Mucosa of stomach (tissue), 1 donor: ENCODE measurements around the gene LASP1NB.

Source experiments
- H3K27me3 ChIP-seq: one replicate; pipeline ENCODE4 v1.7.0; 2013; ENCODE audit warnings: mild to moderate bottlenecking, low read length; ENCODE audit not compliant: control insufficient read depth, insufficient read depth
- H3K36me3 ChIP-seq: one replicate; pipeline ENCODE4 v1.7.0; 2013; ENCODE audit warnings: low read length; ENCODE audit not compliant: control insufficient read depth, insufficient read depth
- H3K4me1 ChIP-seq: one replicate; pipeline ENCODE4 v1.7.0; 2013; ENCODE audit warnings: mild to moderate bottlenecking, low read length; ENCODE audit not compliant: control insufficient read depth, insufficient read depth
- H3K4me3 ChIP-seq: one replicate; pipeline ENCODE4 v1.7.0; 2013; ENCODE audit warnings: low read length
- H3K9ac ChIP-seq: one replicate; pipeline ENCODE4 v1.7.0; 2013; ENCODE audit warnings: mild to moderate bottlenecking, low read length, moderate library complexity
- H3K9me3 ChIP-seq: one replicate; pipeline ENCODE4 v1.7.0; 2013; ENCODE audit warnings: mild to moderate bottlenecking, low read length, moderate library complexity; ENCODE audit not compliant: control insufficient read depth
- donor health status: Pancreatic carcinoma.

LASP1NB gene

DNA sequence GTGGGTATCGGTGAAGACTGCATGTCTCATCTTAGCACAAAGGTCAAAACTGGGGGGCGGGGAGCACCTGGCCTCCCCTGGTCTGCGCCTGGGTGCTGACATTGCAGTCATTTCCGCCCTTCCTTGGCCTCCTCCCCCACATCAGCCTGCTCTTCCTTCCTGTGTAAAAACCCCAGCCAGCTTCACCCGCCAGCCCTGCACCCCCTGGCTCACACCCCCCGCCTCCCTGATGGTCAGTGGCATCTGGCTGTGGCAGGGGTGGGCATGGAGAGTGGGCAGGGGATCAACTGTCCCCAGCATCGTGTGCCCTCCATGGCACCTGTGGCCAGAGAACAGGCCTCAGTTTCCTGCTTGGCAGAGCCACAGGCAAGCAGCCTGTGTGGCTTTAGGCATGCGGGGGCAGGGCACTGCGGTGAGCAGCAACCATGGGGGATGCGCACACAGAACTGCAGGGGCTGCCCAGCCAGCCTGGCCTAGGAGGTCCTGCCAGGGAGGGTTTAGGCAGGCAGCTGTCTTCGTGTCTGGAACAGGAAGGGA is 26.5 kb upstream of the LASP1NB start:
- Histone ChIP-seq H3K9me3 (no peaks in the 10 kb centered on the region), H3K9ac (no peak overlapping the region), H3K4me3 (no peak overlapping the region), H3K27me3 (no peaks in the 10 kb centered on the region), H3K4me1 (peaks cover 44% of the 10 kb centered on the region), H3K36me3 (peaks cover 36% of the 10 kb centered on the region)

DNA sequence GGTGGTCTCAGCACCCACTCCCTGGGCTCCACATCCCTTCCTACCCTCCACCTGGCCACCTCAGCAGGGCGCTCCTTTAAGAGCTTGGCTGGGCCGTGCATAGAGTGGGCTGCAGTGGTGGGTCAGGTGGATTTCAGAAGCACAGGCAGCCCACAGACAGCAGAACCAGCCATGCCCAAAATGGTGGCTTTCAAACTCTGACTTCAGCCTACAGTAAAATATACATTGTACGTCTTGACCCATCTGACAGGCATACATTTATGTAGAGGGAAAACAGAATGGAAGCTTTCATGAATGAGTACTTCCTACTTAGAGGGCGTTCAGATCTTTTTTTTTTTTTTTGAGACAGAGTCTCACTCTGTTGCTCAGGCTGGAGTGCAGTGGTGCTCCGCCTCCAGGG is 26.0 kb upstream of the LASP1NB start:
- H3K9ac ChIP-seq: no peak overlapping the region
- no peaks in the 10 kb centered on the region for H3K9me3 ChIP-seq
- no peak overlapping the region for H3K4me3 ChIP-seq
- H3K27me3 ChIP-seq: no peaks in the 10 kb centered on the region
- peaks cover 32% of the 10 kb centered on the region for H3K36me3 ChIP-seq
- peaks cover 44% of the 10 kb centered on the region for H3K4me1 ChIP-seq

DNA sequence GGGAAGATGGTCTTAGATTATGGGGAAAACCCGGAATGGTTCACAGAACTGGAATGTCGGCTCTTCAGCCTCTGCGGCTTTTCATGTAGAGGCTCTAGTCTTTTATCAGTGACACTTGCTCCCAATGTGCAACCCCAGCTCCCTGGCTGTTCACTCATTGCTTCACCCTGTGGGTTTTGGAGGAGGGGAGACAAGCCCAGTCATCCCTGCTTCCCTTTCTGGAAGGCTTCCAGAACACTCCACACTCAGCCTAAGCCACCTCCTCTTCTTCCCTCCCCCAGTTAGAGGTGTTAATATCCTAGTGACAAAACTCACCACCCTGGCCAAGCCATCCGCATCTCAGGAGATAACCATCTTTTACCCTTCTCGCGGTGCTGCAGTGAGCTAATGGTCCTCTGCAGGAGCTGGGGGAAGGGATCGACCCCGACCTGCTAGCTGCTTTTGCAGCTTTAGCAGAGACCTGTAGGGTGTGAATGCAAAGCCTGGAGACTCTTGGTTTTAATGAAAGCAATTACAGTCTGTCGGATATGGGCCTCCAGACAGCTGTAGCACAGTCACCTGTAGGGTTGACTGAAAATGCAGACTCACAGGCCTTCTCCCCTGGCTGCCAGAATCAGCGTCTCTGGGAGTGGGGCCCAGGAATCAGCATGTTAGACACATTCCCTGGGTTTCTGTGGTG is 24.3 kb upstream of the LASP1NB start:
- peaks cover 37% of the 10 kb centered on the region for H3K4me1 ChIP-seq
- H3K4me3 ChIP-seq: no peak overlapping the region
- H3K27me3 ChIP-seq: no peaks in the 10 kb centered on the region
- H3K36me3 ChIP-seq: peaks cover 27% of the 10 kb centered on the region
- no peak overlapping the region for H3K9ac ChIP-seq
- H3K9me3 ChIP-seq: no peaks in the 10 kb centered on the region

DNA sequence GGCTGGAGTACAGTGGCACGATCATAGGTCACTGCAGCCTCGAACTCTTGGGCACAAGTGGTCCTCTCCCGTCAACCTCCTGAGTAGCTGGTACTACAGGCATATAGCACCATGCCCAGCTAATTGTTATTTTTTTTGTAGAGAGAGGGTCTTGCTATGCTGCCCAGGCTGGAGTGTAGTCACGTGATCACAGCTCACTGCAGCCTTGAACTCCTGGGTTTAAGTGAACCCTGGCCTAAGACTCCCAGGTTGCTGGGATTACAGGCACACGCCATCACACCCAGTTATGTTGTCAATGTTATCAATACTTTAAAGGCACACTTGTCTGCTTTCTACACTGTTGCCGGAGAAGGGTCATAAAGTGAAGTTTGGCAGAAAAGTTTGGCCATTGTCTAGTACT is 22.0 kb upstream of the LASP1NB start:
- Histone ChIP-seq H3K9me3 (no peaks in the 10 kb centered on the region), H3K4me1 (peaks cover 22% of the 10 kb centered on the region), H3K4me3 (no peak overlapping the region), H3K27me3 (no peaks in the 10 kb centered on the region), H3K9ac (no peak overlapping the region), H3K36me3 (peaks cover 16% of the 10 kb centered on the region)

DNA sequence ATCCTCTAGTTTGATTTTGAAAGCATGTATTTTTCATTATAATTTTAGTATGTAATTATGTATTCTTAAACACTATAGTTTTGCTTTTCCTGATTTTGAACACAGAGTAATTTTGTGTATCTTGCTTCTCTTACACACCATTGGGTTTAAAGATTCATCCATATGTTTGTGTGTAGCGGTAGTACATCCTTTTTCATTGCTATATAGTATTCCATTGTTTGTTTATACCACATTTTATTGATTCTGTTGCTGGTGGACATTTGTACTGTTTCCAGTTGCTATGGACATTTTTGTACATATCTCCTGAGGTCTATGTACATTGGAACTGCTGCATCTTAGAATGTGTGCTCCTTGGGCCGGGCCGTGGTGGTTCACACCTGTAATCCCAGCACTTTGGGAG is 20.5 kb upstream of the LASP1NB start:
- no peaks in the 10 kb centered on the region for H3K9me3 ChIP-seq
- H3K27me3 ChIP-seq: no peaks in the 10 kb centered on the region
- no peak overlapping the region for H3K9ac ChIP-seq
- peaks cover 8% of the 10 kb centered on the region for H3K36me3 ChIP-seq
- H3K4me3 ChIP-seq: no peak overlapping the region
- peaks cover 17% of the 10 kb centered on the region for H3K4me1 ChIP-seq

DNA sequence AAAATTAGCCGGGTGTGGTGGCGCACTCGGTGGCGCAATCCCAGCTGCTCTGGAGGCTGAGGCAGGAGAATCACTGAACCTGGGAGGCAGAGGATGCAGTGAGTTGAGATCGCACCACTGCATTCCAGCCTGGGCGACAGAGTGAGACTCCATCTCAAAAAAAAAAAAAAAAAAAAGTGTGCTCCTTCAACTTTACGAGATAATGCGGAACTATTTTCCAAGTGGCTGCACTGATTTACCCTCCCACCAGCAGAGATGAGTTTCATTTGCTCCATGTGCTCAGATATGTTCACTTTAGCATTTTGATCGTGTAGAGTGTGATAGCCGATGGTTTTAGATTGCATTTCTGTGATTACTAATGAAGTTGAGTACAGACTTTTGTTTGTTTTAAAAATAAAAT is 20.0 kb upstream of the LASP1NB start:
- Histone ChIP-seq H3K27me3 (no peaks in the 10 kb centered on the region), H3K9me3 (no peaks in the 10 kb centered on the region), H3K4me3 (no peak overlapping the region), H3K4me1 (peaks cover 17% of the 10 kb centered on the region), H3K36me3 (peaks cover 8% of the 10 kb centered on the region), H3K9ac (no peak overlapping the region)

DNA sequence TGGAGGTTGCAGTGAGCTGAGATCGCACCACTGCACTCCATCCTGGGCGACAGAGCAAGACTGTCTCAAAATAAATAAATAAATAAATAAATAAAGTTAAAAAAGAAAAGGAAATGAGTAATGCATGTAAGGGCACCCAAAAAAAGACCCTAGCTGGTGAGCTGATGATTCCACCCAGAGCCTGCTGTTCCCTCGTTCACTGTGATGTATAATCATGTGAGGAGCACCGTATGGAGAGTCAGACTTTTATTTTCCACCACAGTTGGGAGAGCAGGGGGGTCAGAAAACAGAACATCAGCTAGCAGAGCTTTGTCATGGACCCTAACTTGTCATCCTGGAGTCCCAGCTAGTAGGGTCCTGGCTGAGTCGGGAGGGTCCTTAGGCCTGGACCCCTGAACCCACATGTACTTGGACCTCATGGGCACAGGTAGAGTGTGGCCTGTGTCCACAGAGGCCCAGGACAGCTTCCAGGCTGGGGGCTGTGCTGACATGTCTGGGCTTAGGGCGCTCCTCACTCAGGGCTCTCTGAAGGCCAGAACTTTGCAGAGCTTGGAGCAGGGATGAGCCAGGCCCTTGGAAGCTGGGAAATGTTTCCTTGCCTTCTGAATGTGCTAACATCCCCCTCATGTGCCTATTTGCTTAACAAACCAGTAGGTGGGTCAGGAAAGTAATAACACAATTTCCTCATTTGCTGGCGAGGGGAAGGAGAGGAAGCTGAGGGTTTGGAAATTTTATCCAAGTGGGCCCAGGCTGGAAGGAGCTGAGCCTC is 18.8 kb upstream of the LASP1NB start:
- no peaks in the 10 kb centered on the region for H3K27me3 ChIP-seq
- H3K4me1 ChIP-seq: peaks cover 17% of the 10 kb centered on the region
- H3K36me3 ChIP-seq: peaks cover 14% of the 10 kb centered on the region
- H3K9ac ChIP-seq: no peak overlapping the region
- no peak overlapping the region for H3K4me3 ChIP-seq
- no peaks in the 10 kb centered on the region for H3K9me3 ChIP-seq

DNA sequence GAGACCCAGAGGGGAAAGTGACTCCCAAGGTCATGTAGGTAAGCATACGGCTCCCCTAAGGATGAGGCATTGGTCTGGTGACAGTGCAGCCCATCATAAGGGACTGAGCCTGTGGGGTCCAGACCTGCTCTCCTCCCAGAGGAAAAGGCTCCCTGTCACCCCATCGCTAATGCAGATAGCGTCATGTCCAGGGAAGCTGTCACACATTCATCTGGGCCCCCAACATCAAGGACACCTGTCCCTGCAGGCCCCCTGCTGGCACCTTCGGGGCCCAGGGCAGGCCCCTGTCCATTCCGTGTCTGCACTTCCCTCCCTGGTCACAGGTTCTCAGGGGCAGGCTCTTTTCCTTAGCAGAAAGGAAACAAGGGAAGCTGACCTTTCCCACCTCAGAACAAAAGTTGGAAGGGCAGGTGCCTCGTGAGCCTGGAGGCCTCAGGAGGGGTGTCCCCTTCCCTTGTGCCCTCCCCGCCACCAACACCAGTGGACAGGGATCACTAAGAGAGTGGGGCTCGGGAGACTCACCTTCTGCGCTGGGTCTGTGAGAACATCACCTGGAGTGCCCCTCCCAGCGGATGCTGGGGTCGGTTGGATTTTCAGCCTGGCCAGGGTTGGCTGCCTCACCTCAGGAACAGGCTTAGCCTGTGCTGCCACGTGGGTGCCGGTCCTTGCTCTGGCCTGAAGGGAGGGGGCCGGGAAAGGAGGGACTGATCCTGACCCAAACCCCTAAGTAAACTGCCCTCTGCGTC is 17.3 kb upstream of the LASP1NB start:
- H3K9ac ChIP-seq: no peak overlapping the region
- H3K27me3 ChIP-seq: no peaks in the 10 kb centered on the region
- H3K36me3 ChIP-seq: peaks cover 21% of the 10 kb centered on the region
- no peaks in the 10 kb centered on the region for H3K9me3 ChIP-seq
- H3K4me1 ChIP-seq: peaks cover 23% of the 10 kb centered on the region
- no peak overlapping the region for H3K4me3 ChIP-seq

DNA sequence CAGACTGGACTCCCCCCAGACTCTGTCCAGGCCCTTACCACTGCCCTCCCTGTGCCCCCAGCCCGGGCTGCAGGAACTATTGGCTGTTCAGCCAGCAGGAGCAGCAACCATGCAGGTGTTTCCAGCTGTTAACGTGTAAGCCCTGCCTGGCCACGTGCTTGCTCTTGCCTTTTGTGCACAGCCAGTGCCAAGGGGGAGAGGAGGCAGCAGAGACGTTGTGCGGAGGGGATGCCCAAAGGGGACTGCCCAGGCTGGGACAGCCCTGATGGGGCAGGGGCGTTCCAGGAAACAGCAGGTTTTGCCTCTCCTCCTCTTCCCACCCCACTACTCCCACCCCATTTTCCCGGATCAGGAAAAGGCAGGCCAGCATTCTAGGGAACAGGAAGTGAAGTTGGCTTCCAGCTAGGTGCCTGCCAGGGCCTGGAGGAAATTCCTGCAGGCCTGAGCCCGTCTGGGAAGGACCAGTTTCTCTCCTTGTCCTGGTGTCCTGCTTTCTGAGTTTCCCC is 16.7 kb upstream of the LASP1NB start:
- H3K4me1 ChIP-seq: peaks cover 17% of the 10 kb centered on the region

DNA sequence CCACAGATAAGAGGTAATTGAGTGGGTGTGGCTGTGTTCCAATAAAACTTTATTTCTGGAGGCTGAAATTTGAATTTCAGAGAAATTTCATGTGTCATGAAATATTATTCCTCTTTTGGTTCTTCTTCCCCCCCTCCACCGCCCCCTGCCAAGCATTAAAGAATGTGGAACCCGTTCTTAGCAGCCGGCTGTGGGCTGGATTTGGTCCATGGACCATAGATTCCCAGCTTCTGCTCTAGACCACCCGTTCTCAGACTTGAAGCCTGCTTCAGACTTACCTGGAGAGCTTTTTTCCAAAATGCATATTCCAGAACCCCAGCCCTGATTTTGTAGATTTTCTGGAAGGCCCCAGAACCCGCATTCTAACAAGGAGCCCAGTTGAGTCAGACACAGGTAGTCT is 15.1 kb upstream of the LASP1NB start:
- Histone ChIP-seq H3K9ac (no peak overlapping the region), H3K4me3 (no peak overlapping the region), H3K27me3 (no peaks in the 10 kb centered on the region), H3K4me1 (peaks cover 21% of the 10 kb centered on the region), H3K9me3 (no peaks in the 10 kb centered on the region), H3K36me3 (peaks cover 25% of the 10 kb centered on the region)

More for the DNA sequence above, 16.7 kb upstream of the LASP1NB start:
- Histone ChIP-seq H3K9ac (no peak overlapping the region), H3K4me3 (no peak overlapping the region), H3K9me3 (no peaks in the 10 kb centered on the region), H3K36me3 (peaks cover 21% of the 10 kb centered on the region), H3K27me3 (no peaks in the 10 kb centered on the region)

DNA sequence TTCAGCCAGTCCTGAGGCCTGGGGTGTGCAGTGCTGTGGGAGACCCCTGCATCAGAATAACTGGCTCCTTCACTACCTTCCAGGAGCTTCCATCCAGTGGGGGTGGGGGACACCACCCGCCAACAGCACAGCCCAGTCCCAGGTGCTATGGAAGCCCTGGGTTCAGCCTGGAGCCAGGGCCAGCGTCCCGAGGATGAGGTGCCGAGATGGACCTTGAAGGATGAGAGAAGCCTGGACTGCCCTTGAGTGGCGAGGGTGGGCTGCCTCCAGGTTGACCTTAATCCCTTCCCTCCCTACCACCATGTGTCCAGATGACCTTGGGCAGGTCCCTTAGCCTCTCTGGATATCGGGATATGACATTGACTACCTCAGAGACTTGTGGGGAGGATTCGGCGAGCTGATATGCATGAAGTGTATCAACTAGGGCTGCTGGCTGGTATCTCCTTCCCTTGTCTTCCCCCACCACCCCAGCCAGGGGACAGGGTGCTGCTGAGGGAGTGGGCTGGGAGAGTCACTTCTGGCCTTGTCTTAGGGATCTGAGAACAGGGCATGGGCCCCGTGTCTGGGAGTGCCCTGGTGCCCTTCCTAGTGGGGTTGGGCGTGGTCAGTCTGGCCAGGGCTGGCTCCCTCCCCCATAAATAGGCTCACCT is 14.2 kb upstream of the LASP1NB start:
- Histone ChIP-seq H3K4me1 (peaks cover 21% of the 10 kb centered on the region), H3K36me3 (peaks cover 25% of the 10 kb centered on the region), H3K9ac (no peak overlapping the region), H3K9me3 (no peaks in the 10 kb centered on the region), H3K4me3 (no peak overlapping the region), H3K27me3 (no peaks in the 10 kb centered on the region)
